PC-9 (cell line): ENCODE results near the gene DNAJC16. TPM values are rescaled to one million over a fixed set of nuclear protein-coding genes. Genes with fewer than 3 reads are reported as not detected.
"Not testable (repeated sequence)": the region's sequence is repeated elsewhere in the genome, so short reads cannot be mapped to it uniquely, and the experiment has no call there.

Source experiments
- BruUV-seq: library from RNA; stranded (reverse); fragments of 400-500 nt; replicated peaks from 2 replicates; lab custom pipeline; 2021; lab: Mats Ljungman, UMichigan
- CTCF ChIA-PET: fragments of 300-600 bp; sonication (Branson Sonifier 250); formaldehyde crosslinking; loops from one replicate; lab custom pipeline; 2022; ENCODE audit warnings: antibody characterized with exemption; lab: Charles Lee
- POLR2A ChIA-PET: fragments of 300-600 bp; sonication (Branson Sonifier 250); formaldehyde crosslinking; loops from one replicate; lab custom pipeline; 2022; ENCODE audit warnings: antibody characterized with exemption; ENCODE audit not compliant: unreplicated experiment; lab: Charles Lee
- DNase-seq, 2 experiments: peaks; one replicate each; pipeline versions ENCODE4 v3.0.0 to v3.0.0-alpha.2; 2015 to 2022; ENCODE audit warnings: mixed read lengths in 1 of 2
- H2AFZ ChIP-seq: fragments of 200-600 bp; sonication (generic); 2 replicates; pipeline ENCODE4 v1.8.1; 2017; ENCODE audit warnings: antibody characterized with exemption
- H3F3A ChIP-seq: fragments of 200-600 bp; sonication (generic); 2 replicates; pipeline ENCODE4 v1.8.1; 2017; ENCODE audit warnings: antibody characterized with exemption, mild to moderate bottlenecking, low read depth; ENCODE audit not compliant: insufficient read depth
- H3K27ac ChIP-seq: fragments of 200-600 bp; sonication (generic); 2 replicates; pipeline ENCODE4 v1.6.1; 2016; ENCODE audit warnings: mixed run types
- H3K27me3 ChIP-seq: fragments of 200-600 bp; sonication (generic); 2 replicates; pipeline ENCODE4 v1.6.1; 2016; ENCODE audit warnings: low read depth, mixed run types; ENCODE audit not compliant: insufficient read depth
- H3K36me3 ChIP-seq: fragments of 200-600 bp; sonication (generic); 2 replicates; pipeline ENCODE4 v1.6.1; 2016; ENCODE audit warnings: low read depth, mixed run types
- H3K4me1 ChIP-seq: fragments of 200-600 bp; sonication (generic); replicated peaks from 2 replicates; pipeline ENCODE4 v1.6.1; 2016; ENCODE audit warnings: mixed run types; ENCODE audit not compliant: insufficient read depth
- H3K4me2 ChIP-seq: fragments of 200-600 bp; sonication (generic); 2 replicates; pipeline ENCODE4 v1.6.1; 2017; ENCODE audit warnings: mixed run types
- H3K4me3 ChIP-seq: fragments of 200-600 bp; sonication (generic); 2 replicates; pipeline ENCODE4 v1.6.1; 2016; ENCODE audit warnings: mixed run types
- H3K79me2 ChIP-seq: fragments of 200-600 bp; sonication (generic); 2 replicates; pipeline ENCODE4 v1.6.1; 2017; ENCODE audit warnings: low read depth, mixed run types
- H3K9me2 ChIP-seq: fragments of 200-600 bp; sonication (generic); 2 replicates; pipeline ENCODE4 v1.8.1; 2017; ENCODE audit warnings: mild to moderate bottlenecking; ENCODE audit not compliant: insufficient read depth
- H3K9me3 ChIP-seq: fragments of 200-600 bp; sonication (generic); 2 replicates; pipeline ENCODE4 v1.8.1; 2016; ENCODE audit warnings: low read depth; ENCODE audit not compliant: insufficient read depth
- H4K20me1 ChIP-seq: fragments of 200-600 bp; sonication (generic); 2 replicates; pipeline ENCODE4 v1.8.1; 2017; ENCODE audit not compliant: insufficient read depth
- EZH2 ChIP-seq: fragments of 200-600 bp; sonication (generic); IDR thresholded peaks from 2 replicates; pipeline ENCODE4 v1.8.0; 2017; ENCODE audit warnings: antibody characterized with exemption, low read depth
- intact Hi-C: fragments of 100-400 bp; cut with micrococcal nuclease; formaldehyde crosslinking; loops from one replicate; pipeline ENCODE4 v1.10.0; 2022; ENCODE audit not compliant: unreplicated experiment
- total RNA-seq: library from RNA; stranded (reverse); gene quantifications from 2 replicates; pipeline ENCODE4 v1.2.3, GENCODE V29; 2021
- TF ChIP-seq, protein P1 (sequence below): fragments of 200-600 bp; sonication (generic); conservative IDR thresholded peaks from 2 replicates; pipeline ENCODE4 v1.6.1; 2017; ENCODE audit warnings: mixed run types, antibody characterized with exemption, mild to moderate bottlenecking, moderate library complexity

The DNAJC16 gene
- total RNA-seq, 1 experiment from 2014 or later, result 18.8 TPM

DNA sequence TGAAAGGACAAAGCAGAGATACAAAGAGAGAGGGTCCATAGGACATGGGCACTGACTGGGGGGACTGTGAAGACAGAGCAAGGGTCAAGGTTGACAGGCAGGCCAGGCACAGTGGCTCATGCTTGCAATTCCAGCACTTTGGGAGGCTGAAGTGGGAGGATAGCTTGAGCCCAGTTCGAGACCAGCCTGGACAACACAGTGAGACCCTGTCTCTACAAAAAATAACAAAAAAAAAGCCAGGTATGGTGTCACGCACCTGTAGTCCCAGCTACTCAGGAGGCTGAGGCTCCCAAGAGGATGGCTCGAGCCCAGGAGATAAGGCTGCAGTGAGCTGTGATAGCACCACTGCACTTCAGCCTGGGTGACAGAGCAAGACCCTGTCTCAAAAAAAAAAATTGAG, 7.0 kb upstream of the DNAJC16 start:
- Histone ChIP-seq H3K79me2 (no peaks in the 10 kb centered on the region), H3F3A (0 out of 2 replicates have a peak, but pooled peaks cover 4% of the 10 kb centered on the region), H2AFZ (no peak overlapping the region), H4K20me1 (no peaks in the 10 kb centered on the region), H3K4me1 (peaks cover 7% of the 10 kb centered on the region), H3K9me2 (no peaks in the 10 kb centered on the region), H3K27me3 (no peaks in the 10 kb centered on the region), H3K27ac (no peak overlapping the region), H3K9me3 (no peaks in the 10 kb centered on the region), H3K4me3 (no peak overlapping the region), H3K36me3 (no peaks in the 10 kb centered on the region), H3K4me2 (no peak overlapping the region)
- DNase-seq, result no peak
- no TSS peak for BruUV-seq
- intact Hi-C loops, result loop anchor here (10.0 kb wide), 4 partner anchors 165 to 625 kb away; partner anchors contain the start of gene TMEM51
- CTCF ChIA-PET, result no interaction called here
- no peak for TF ChIP-seq EZH2
- TF ChIP-seq, protein P1, sequence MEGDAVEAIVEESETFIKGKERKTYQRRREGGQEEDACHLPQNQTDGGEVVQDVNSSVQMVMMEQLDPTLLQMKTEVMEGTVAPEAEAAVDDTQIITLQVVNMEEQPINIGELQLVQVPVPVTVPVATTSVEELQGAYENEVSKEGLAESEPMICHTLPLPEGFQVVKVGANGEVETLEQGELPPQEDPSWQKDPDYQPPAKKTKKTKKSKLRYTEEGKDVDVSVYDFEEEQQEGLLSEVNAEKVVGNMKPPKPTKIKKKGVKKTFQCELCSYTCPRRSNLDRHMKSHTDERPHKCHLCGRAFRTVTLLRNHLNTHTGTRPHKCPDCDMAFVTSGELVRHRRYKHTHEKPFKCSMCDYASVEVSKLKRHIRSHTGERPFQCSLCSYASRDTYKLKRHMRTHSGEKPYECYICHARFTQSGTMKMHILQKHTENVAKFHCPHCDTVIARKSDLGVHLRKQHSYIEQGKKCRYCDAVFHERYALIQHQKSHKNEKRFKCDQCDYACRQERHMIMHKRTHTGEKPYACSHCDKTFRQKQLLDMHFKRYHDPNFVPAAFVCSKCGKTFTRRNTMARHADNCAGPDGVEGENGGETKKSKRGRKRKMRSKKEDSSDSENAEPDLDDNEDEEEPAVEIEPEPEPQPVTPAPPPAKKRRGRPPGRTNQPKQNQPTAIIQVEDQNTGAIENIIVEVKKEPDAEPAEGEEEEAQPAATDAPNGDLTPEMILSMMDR, result no peak
- POLR2A ChIA-PET, result no interaction called here

DNA sequence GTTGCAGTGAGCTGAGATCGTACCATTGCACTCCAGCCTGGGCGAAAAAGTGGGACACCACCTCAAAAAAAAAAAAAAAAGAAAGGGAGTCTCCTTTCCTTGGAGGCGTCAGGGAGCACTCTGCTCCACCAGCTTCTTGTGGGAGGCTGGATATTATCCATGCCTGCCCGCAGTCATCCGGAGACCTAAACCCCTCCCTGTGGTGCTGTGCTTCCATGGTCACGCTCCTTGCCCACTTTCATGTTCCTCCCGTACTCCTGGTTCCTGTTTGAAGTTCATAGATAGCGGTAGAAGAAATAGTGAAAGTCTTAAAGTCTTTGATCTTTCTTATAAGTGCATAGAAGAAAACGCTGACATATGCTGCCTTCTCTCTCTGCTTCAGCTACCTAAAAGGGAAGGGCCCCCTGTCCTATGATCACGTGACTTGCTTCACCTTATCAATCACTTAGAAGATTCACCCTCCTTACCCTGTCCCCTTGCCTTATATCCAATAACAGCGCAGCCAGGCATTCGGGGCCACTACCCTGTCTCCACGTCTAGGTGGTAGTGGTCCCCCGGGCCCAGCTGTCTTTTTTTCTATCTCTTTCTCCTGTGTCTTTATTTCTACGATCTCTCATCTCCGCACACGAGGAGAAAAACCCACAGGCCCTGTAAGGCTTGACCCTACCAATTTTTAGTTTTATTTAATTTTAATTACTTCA, 5.3 kb upstream of the DNAJC16 start:
- H3K36me3 ChIP-seq, H2AFZ ChIP-seq, H4K20me1 ChIP-seq, DNase-seq, H3K4me1 ChIP-seq, H3K27ac ChIP-seq, H3K4me3 ChIP-seq, BruUV-seq, H3K4me2 ChIP-seq, H3K9me3 ChIP-seq, CTCF ChIA-PET, H3K9me2 ChIP-seq, H3K27me3 ChIP-seq, H3K79me2 ChIP-seq: not testable (repeated sequence)
- intact Hi-C loops, result loop anchor here (10.0 kb wide), 4 partner anchors 167 to 623 kb away; partner anchors contain the start of gene TMEM51
- POLR2A ChIA-PET, result interaction anchor here (0.6 kb wide), 1 partner anchor 235 kb away, joined by 4 read pairs; no protein-coding TSS in a partner anchor
- peaks cover 12% of the 10 kb centered on the region for H3F3A ChIP-seq

DNA sequence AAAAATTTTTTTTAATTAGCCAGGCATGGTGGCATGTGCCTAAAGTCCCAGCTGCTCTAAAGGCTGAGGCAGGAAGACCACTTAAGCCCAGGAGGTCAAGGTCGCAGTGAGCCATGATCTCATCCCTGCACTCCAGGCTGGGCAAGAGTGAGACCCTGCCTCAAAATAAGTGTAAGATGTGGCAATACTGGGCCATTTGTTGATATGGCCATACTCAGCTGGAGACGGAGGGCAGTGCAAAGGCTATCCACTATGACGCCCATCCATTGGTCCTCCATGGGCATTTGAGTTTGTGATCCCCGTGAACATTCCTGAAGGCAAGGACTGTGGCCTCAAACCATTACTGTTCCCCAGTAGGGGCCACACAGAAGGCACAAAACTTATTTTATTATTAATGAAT, 4.1 kb upstream of the DNAJC16 start:
- intact Hi-C loops, result loop anchor here (10.0 kb wide), 4 partner anchors 168 to 622 kb away; partner anchors contain the start of gene TMEM51
- peaks cover 4% of the 10 kb centered on the region; the same call in 1 of the 2 replicates for H3K79me2 ChIP-seq

More for the DNA sequence above, 4.1 kb upstream of the DNAJC16 start:
- Histone ChIP-seq H3K9me2 (no peaks in the 10 kb centered on the region), H3K4me3 (no peak overlapping the region), H3K4me1 (peaks cover 7% of the 10 kb centered on the region), H4K20me1 (no peaks in the 10 kb centered on the region), H3K9me3 (no peaks in the 10 kb centered on the region), H3K4me2 (no peak overlapping the region), H3K27ac (no peak overlapping the region), H3F3A (peaks cover 17% of the 10 kb centered on the region), H3K27me3 (no peaks in the 10 kb centered on the region), H2AFZ (no peak overlapping the region), H3K36me3 (no peaks in the 10 kb centered on the region)
- POLR2A ChIA-PET, result no interaction called here
- TF ChIP-seq, protein P1, result no peak
- no peak for TF ChIP-seq EZH2
- CTCF ChIA-PET, result no interaction called here
- no peak for DNase-seq
- no TSS peak for BruUV-seq
